Activated CD8-positive, alpha-beta T cell treated with anti-CD3 and anti-CD28 coated beads for 36 hours (primary cell): Measurements from ENCODE around the gene GDF15. TPM values are rescaled to one million over a fixed set of nuclear protein-coding genes. Genes with fewer than 3 reads are reported as not detected.

Experiments
- ATAC-seq: fragments of 200-7000 bp; cut with Tn5 transposase; one replicate; pipeline ENCODE4 v1.10.0; 2021; ENCODE audit warnings: mild to moderate bottlenecking, moderate library complexity
- CTCF ChIA-PET: fragments of 350-600 bp; sonication (Branson Sonifier 250); formaldehyde crosslinking; loops from one replicate; lab custom pipeline; 2021; ENCODE audit warnings: antibody characterized with exemption; lab: Charles Lee
- POLR2A ChIA-PET: fragments of 350-600 bp; sonication (Branson Sonifier 250); formaldehyde crosslinking; loops from one replicate; lab custom pipeline; 2021; ENCODE audit warnings: antibody characterized with exemption; lab: Charles Lee
- DNase-seq: peaks from one replicate; pipeline ENCODE4 v3.0.0-alpha.2; 2020
- H3K27ac Mint-ChIP-seq: one replicate; pipeline ENCODE4 v1.8.0; 2021; ENCODE audit warnings: mild to moderate bottlenecking, mixed read lengths
- H3K27me3 Mint-ChIP-seq: one replicate; pipeline ENCODE4 v1.8.0; 2021; ENCODE audit warnings: mixed read lengths
- H3K36me3 Mint-ChIP-seq: one replicate; pipeline ENCODE4 v1.8.0; 2021; ENCODE audit warnings: low read depth, mixed read lengths
- H3K4me1 Mint-ChIP-seq: one replicate; pipeline ENCODE4 v1.8.0; 2021; ENCODE audit warnings: low read depth, mixed read lengths
- H3K4me3 Mint-ChIP-seq: one replicate; pipeline ENCODE4 v1.8.0; 2021; ENCODE audit warnings: mild to moderate bottlenecking, moderate library complexity, mixed read lengths
- H3K9me3 Mint-ChIP-seq: one replicate; pipeline ENCODE4 v1.8.0; 2021; ENCODE audit warnings: mixed read lengths
- intact Hi-C: fragments of 100-400 bp; cut with micrococcal nuclease; formaldehyde crosslinking; loops from one replicate; pipeline ENCODE4 v1.10.0; 2022
- total RNA-seq, 2 experiments: library from RNA; stranded (reverse); gene quantifications; one replicate each; pipeline ENCODE4 v1.2.3, GENCODE V29; 2021
- TF ChIP-seq, protein P1 (sequence below): fragments of 200-600 bp; IDR thresholded peaks from one replicate; pipeline ENCODE4 v1.8.0; 2022; ENCODE audit warnings: antibody characterized with exemption, mild to moderate bottlenecking

GDF15 gene
- total RNA-seq, 2 experiments from 2014 or later: not detected

GRCh38 chr19:18386543-18387271 is 749 bp downstream of the GDF15 start:
- CTCF ChIA-PET: interaction anchor here (0.8 to 6.7 kb wide), 5 partner anchors 13 to 460 kb away, joined by 3 to 181 read pairs (median 5); partner anchors contain the start of gene SSBP4
- no peaks in the 10 kb centered on the region for H3K9me3 Mint-ChIP-seq
- POLR2A ChIA-PET: interaction anchor here (1.6 kb wide), 1 partner anchor 26 kb away, joined by 4 read pairs; no protein-coding TSS in a partner anchor
- no peak overlapping the region for H3K4me3 Mint-ChIP-seq
- intact Hi-C loops: no loop called here
- no peak for ATAC-seq
- no peak for DNase-seq
- H3K4me1 Mint-ChIP-seq: peaks cover 6% of the 10 kb centered on the region
- peaks cover 41% of the 10 kb centered on the region for H3K27me3 Mint-ChIP-seq
- no peaks in the 10 kb centered on the region for H3K36me3 Mint-ChIP-seq
- H3K27ac Mint-ChIP-seq: no peak overlapping the region
- TF ChIP-seq, protein P1, sequence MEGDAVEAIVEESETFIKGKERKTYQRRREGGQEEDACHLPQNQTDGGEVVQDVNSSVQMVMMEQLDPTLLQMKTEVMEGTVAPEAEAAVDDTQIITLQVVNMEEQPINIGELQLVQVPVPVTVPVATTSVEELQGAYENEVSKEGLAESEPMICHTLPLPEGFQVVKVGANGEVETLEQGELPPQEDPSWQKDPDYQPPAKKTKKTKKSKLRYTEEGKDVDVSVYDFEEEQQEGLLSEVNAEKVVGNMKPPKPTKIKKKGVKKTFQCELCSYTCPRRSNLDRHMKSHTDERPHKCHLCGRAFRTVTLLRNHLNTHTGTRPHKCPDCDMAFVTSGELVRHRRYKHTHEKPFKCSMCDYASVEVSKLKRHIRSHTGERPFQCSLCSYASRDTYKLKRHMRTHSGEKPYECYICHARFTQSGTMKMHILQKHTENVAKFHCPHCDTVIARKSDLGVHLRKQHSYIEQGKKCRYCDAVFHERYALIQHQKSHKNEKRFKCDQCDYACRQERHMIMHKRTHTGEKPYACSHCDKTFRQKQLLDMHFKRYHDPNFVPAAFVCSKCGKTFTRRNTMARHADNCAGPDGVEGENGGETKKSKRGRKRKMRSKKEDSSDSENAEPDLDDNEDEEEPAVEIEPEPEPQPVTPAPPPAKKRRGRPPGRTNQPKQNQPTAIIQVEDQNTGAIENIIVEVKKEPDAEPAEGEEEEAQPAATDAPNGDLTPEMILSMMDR: no peak

- H3K9me3 Mint-ChIP-seq: no peaks in the 10 kb centered on the region
- H3K27ac Mint-ChIP-seq: no peak overlapping the region
- CTCF ChIA-PET: interaction anchor here (0.6 to 6.7 kb wide), 53 partner anchors 8 to 458 kb away, joined by 3 to 181 read pairs (median 4); partner anchors contain the start of genes IQCN, JUND, LRRC25 and LSM4
These were observed 2.4 kb downstream of the GDF15 start for GRCh38 chr19:18388100-18388959.

GRCh38 chr19:18388960-18389725 is 3.2 kb downstream of the GDF15 start:
- ATAC-seq (no peak), DNase-seq (no peak)
- Mint-ChIP-seq H3K4me1 (peaks cover 6% of the 10 kb centered on the region), H3K27me3 (peaks cover 37% of the 10 kb centered on the region), H3K4me3 (no peak overlapping the region), H3K27ac (no peak overlapping the region), H3K36me3 (no peaks in the 10 kb centered on the region), H3K9me3 (no peaks in the 10 kb centered on the region)
- intact Hi-C loops: no loop called here
- CTCF ChIA-PET: interaction anchor here (0.6 to 6.7 kb wide), 32 partner anchors 9 to 271 kb away, joined by 3 to 181 read pairs (median 6); partner anchors contain the start of genes LRRC25, LSM4, MPV17L2 and SSBP4
- POLR2A ChIA-PET: interaction anchor here (1.0 to 2.1 kb wide), 6 partner anchors 11 to 110 kb away, joined by 3 to 9 read pairs (median 4); partner anchors contain the start of gene JUND
- TF ChIP-seq, protein P1: no peak

More at GRCh38 chr19:18388100-18388959, 2.4 kb downstream of the GDF15 start:
- POLR2A ChIA-PET: interaction anchor here (1.4 to 2.1 kb wide), 4 partner anchors 24 to 108 kb away, joined by 4 to 9 read pairs (median 6); no protein-coding TSS in a partner anchor
- intact Hi-C loops: no loop called here
- peak; percentile 83 for DNase-seq
- no peaks in the 10 kb centered on the region for H3K36me3 Mint-ChIP-seq
- TF ChIP-seq, protein P1: peak; percentile 100
- peaks cover 36% of the 10 kb centered on the region for H3K27me3 Mint-ChIP-seq
- peak overlapping the region; percentile 62 for H3K4me3 Mint-ChIP-seq
- H3K4me1 Mint-ChIP-seq: peaks cover 6% of the 10 kb centered on the region
- ATAC-seq: peak; percentile 90

DNA sequence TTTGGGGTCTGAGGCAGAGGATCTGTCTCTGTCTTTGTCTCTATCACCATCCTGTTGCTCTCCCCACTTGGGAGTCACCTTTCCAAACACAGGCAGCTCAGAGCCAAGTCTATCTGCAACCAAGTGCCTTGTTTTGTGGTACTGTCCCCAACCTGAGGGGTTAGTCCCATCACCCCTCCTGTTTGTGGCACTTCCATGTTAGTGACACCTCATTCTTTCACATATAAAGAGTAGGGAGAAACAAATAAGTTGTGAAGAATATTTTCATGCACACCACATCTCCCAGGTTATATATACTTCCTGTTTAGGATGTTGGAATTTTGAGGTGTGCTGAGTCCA is 3.7 kb downstream of the GDF15 start:
- no peaks in the 10 kb centered on the region for H3K36me3 Mint-ChIP-seq
- no peaks in the 10 kb centered on the region for H3K9me3 Mint-ChIP-seq
- peaks cover 6% of the 10 kb centered on the region for H3K4me1 Mint-ChIP-seq
- TF ChIP-seq, protein P1: no peak
- intact Hi-C loops: no loop called here
- no peak for DNase-seq
- no peak overlapping the region for H3K27ac Mint-ChIP-seq
- no peak overlapping the region for H3K4me3 Mint-ChIP-seq
- ChIA-PET CTCF (interaction anchor here (1.0 to 6.7 kb wide), 12 partner anchors 9 to 205 kb away, joined by 3 to 181 read pairs (median 14); partner anchors contain the start of genes LSM4 and SSBP4), POLR2A (interaction anchor here (1.0 to 2.1 kb wide), 5 partner anchors 10 to 110 kb away, joined by 3 to 5 read pairs (median 3); partner anchors contain the start of gene JUND)
- H3K27me3 Mint-ChIP-seq: peaks cover 35% of the 10 kb centered on the region
- no peak for ATAC-seq
